Breast epithelium (tissue), 4 donors: ENCODE data around the gene ATP2B2. TPM values are rescaled to one million over a fixed set of nuclear protein-coding genes. Genes with fewer than 3 reads are reported as not detected.

Experiments used
- DNase-seq, 2 donors: peaks; one replicate each; pipeline ENCODE4 v3.0.0-alpha.2; 2019; ENCODE audit warnings: low spot score in 2 of 2
- H3K27ac ChIP-seq, 2 donors: fragments of 200-600 bp; sonication (generic) in 1 of 2; one replicate each; pipeline ENCODE4 v1.5.1; 2016 to 2019; ENCODE audit warnings: mild to moderate bottlenecking in 1 of 2
- H3K27me3 ChIP-seq, 2 donors: fragments of 200-600 bp; sonication (generic) in 1 of 2; one replicate each; pipeline versions ENCODE4 v1.5.1 to v1.6.0; 2017 to 2019; ENCODE audit warnings: control low read depth in 1 of 2, mild to moderate bottlenecking in 1 of 2
- H3K36me3 ChIP-seq: fragments of 200-600 bp; one replicate; pipeline ENCODE4 v1.5.1; 2019
- H3K4me1 ChIP-seq, 2 donors: fragments of 200-600 bp; sonication (generic); one replicate each; pipeline ENCODE4 v1.5.1; 2016 to 2019; ENCODE audit warnings: control low read depth in 1 of 2
- H3K4me3 ChIP-seq, 3 donors: fragments of 200-600 bp; sonication (generic); 1 replicate in 2 of 3; 2 replicates in 1 of 3; pipeline ENCODE4 v1.5.1; 2016 to 2019; ENCODE audit warnings: mild to moderate bottlenecking in 3 of 3, moderate library complexity in 2 of 3
- H3K9me3 ChIP-seq, 2 donors: fragments of 200-600 bp; sonication (generic) in 1 of 2; one replicate each; pipeline ENCODE4 v1.5.1; 2016 to 2019; ENCODE audit warnings: control low read depth in 1 of 2
- CTCF ChIP-seq, 3 donors: fragments of 450-650 bp; IDR thresholded peaks; one replicate each; pipeline ENCODE4 v1.5.1; 2016 to 2017; ENCODE audit warnings: antibody characterized with exemption in 3 of 3, mild to moderate bottlenecking in 3 of 3, moderate library complexity in 3 of 3
- POLR2A ChIP-seq: fragments of 450-650 bp; IDR thresholded peaks from one replicate; pipeline ENCODE4 v1.6.1; 2016; ENCODE audit warnings: antibody characterized with exemption, mild to moderate bottlenecking, moderate library complexity
- POLR2AphosphoS5 ChIP-seq, 3 donors: sonication (generic); formaldehyde crosslinking; IDR thresholded peaks; one replicate each; pipeline ENCODE4 v1.6.1; 2017; ENCODE audit warnings: antibody characterized with exemption in 3 of 3
- intact Hi-C: fragments of 100-400 bp; cut with DNase I; formaldehyde crosslinking; loops from one replicate; pipeline ENCODE4 v1.15.1; 2023; ENCODE audit warnings: low total_unique reads
- total RNA-seq, 3 donors: library from RNA; depleted of rRNA; stranded (reverse); fragments of >200 nt; gene quantifications; one replicate each; pipeline ENCODE4 v1.1.0, GENCODE V29; 2016

Gene ATP2B2
- total RNA-seq, 3 donors from 2014 or later: under 0.01 to 0.15 TPM; not detected in 1

GRCh38 chr3:10389339-10389738 is 116.0 kb downstream of the ATP2B2 start:
- peaks cover 37 to 51% of the 10 kb centered on the region in 2 donors for H3K9me3 ChIP-seq
- no peaks in the 10 kb centered on the region for H3K4me1 ChIP-seq
- intact Hi-C loops: no loop called here
- no peaks in the 10 kb centered on the region for H3K27me3 ChIP-seq
- DNase-seq: no peak
- H3K4me3 ChIP-seq: no peak overlapping the region
- H3K36me3 ChIP-seq: no peaks in the 10 kb centered on the region
- TF ChIP-seq POLR2A (no peak), POLR2AphosphoS5 (IDR thresholded peaks at IDR 0.05) (no peak), CTCF (IDR thresholded peaks at IDR 0.05) (no peak)
- H3K27ac ChIP-seq: no peak overlapping the region

GRCh38 chr3:10387881-10388609 is 117.3 kb downstream of the ATP2B2 start:
- Histone ChIP-seq H3K4me1 (no peaks in the 10 kb centered on the region), H3K4me3 (no peak overlapping the region), H3K36me3 (no peaks in the 10 kb centered on the region), H3K27ac (no peak overlapping the region), H3K9me3 (peaks cover 37 to 51% of the 10 kb centered on the region in 2 donors), H3K27me3 (no peaks in the 10 kb centered on the region)
- intact Hi-C loops: no loop called here
- DNase-seq: no peak
- TF ChIP-seq POLR2A: no peak
- no peak for TF ChIP-seq POLR2AphosphoS5 (IDR thresholded peaks at IDR 0.05)
- no peak for TF ChIP-seq CTCF (IDR thresholded peaks at IDR 0.05)

- no peaks in the 10 kb centered on the region for H3K27me3 ChIP-seq
- TF ChIP-seq POLR2AphosphoS5 (IDR thresholded peaks at IDR 0.05) (no peak), POLR2A (no peak), CTCF (IDR thresholded peaks at IDR 0.05) (no peak)
- H3K36me3 ChIP-seq: no peaks in the 10 kb centered on the region
- no peak for DNase-seq
- intact Hi-C loops: no loop called here
- H3K4me3 ChIP-seq: no peak overlapping the region
- no peak overlapping the region for H3K27ac ChIP-seq
- H3K4me1 ChIP-seq: no peaks in the 10 kb centered on the region
- H3K9me3 ChIP-seq: peaks cover 37 to 51% of the 10 kb centered on the region in 2 donors
Measured at GRCh38 chr3:10386121-10386520, 119.3 kb downstream of the ATP2B2 start.

- no peak overlapping the region for H3K27ac ChIP-seq
- no peak overlapping the region for H3K4me3 ChIP-seq
- TF ChIP-seq POLR2AphosphoS5 (IDR thresholded peaks at IDR 0.05): no peak
- no peak for TF ChIP-seq POLR2A
- no peak for TF ChIP-seq CTCF (IDR thresholded peaks at IDR 0.05)
- H3K36me3 ChIP-seq: no peaks in the 10 kb centered on the region
- no peaks in the 10 kb centered on the region for H3K27me3 ChIP-seq
- intact Hi-C loops: no loop called here
- no peaks in the 10 kb centered on the region for H3K4me1 ChIP-seq
- H3K9me3 ChIP-seq: peaks cover 37 to 40% of the 10 kb centered on the region in 2 donors
- DNase-seq: no peak
Measured at GRCh38 chr3:10384541-10385360, 120.6 kb downstream of the ATP2B2 start.

- H3K4me1 ChIP-seq: no peaks in the 10 kb centered on the region
- H3K27me3 ChIP-seq: no peaks in the 10 kb centered on the region
- TF ChIP-seq POLR2AphosphoS5 (IDR thresholded peaks at IDR 0.05): no peak
- TF ChIP-seq CTCF (IDR thresholded peaks at IDR 0.05): no peak
- TF ChIP-seq POLR2A: no peak
- no peak overlapping the region for H3K4me3 ChIP-seq
- DNase-seq: no peak
- peaks cover 29 to 31% of the 10 kb centered on the region in 2 donors for H3K9me3 ChIP-seq
- no peak overlapping the region for H3K27ac ChIP-seq
- intact Hi-C loops: no loop called here
- no peaks in the 10 kb centered on the region for H3K36me3 ChIP-seq
Measured at GRCh38 chr3:10383850-10384248, 121.5 kb downstream of the ATP2B2 start.
